IMR-90 (cell line): ENCODE data around the gene AUH. TPM values are rescaled to one million over a fixed set of nuclear protein-coding genes. Genes with fewer than 3 reads are reported as not detected.

Experiments used
- ATAC-seq: fragments of 200-7000 bp; cut with Tn5 transposase; 2 replicates; pipeline ENCODE4 v1.9.1; 2020; ENCODE audit warnings: low read depth, mild to moderate bottlenecking, moderate library complexity
- BruUV-seq: library from RNA; stranded (reverse); fragments of 400-500 nt; replicated peaks from 2 replicates; lab custom pipeline; 2021; lab: Mats Ljungman, UMichigan
- CTCF ChIA-PET: fragments of 300-600 bp; formaldehyde crosslinking; extraction: SDS; loops from one replicate; lab custom pipeline; 2021; ENCODE audit warnings: antibody characterized with exemption; lab: Yijun Ruan, JAX
- POLR2A ChIA-PET: fragments of 300-600 bp; sonication (Branson Sonifier 250); formaldehyde crosslinking; loops from one replicate; lab custom pipeline; 2022; ENCODE audit warnings: antibody characterized with exemption; ENCODE audit not compliant: unreplicated experiment; lab: Charles Lee
- DNase-seq: peaks from one replicate; pipeline ENCODE4 v3.0.0; 2013
- H2AFZ ChIP-seq: replicated peaks from 2 replicates; pipeline ENCODE3; 2013; ENCODE audit warnings: low read length, mild to moderate bottlenecking; ENCODE audit not compliant: poor library complexity
- H2AK5ac ChIP-seq: 2 replicates; pipeline ENCODE4 v1.6.1; 2013; ENCODE audit warnings: low read depth, low read length, inconsistent platforms
- H2AK9ac ChIP-seq: replicated peaks from 2 replicates; pipeline ENCODE3; 2013; ENCODE audit warnings: mild to moderate bottlenecking, low read depth, low read length, moderate library complexity; ENCODE audit not compliant: poor library complexity
- H2BK120ac ChIP-seq: 2 replicates; pipeline ENCODE4 v1.6.1; 2013; ENCODE audit warnings: low read depth, low read length, inconsistent platforms
- H2BK15ac ChIP-seq: 3 replicates; pipeline ENCODE4 v1.6.1; 2013; ENCODE audit warnings: low read depth, low read length, inconsistent platforms
- H2BK20ac ChIP-seq: 2 replicates; pipeline ENCODE4 v1.6.1; 2013; ENCODE audit warnings: low read depth, mild to moderate bottlenecking, inconsistent platforms, low read length, moderate library complexity
- H2BK5ac ChIP-seq: 2 replicates; pipeline ENCODE4 v1.6.1; 2013; ENCODE audit warnings: mild to moderate bottlenecking, low read depth, low read length, inconsistent platforms; ENCODE audit not compliant: poor library complexity, severe bottlenecking
- H3K14ac ChIP-seq: replicated peaks from 2 replicates; pipeline ENCODE4 v1.6.1; 2013; ENCODE audit warnings: low read depth, low read length, inconsistent platforms
- H3K18ac ChIP-seq: 2 replicates; pipeline ENCODE4 v1.6.1; 2013; ENCODE audit warnings: low read depth, low read length, control low read depth
- H3K23ac ChIP-seq: 2 replicates; pipeline ENCODE4 v1.6.1; 2013; ENCODE audit warnings: low read depth, low read length, inconsistent platforms
- H3K27ac ChIP-seq: 2 replicates; pipeline ENCODE4 v1.5.1; 2013; ENCODE audit warnings: mild to moderate bottlenecking, control low read depth, low read length; ENCODE audit not compliant: insufficient read depth
- H3K27me3 ChIP-seq: 2 replicates; pipeline ENCODE4 v1.6.1; 2013; ENCODE audit warnings: low read length; ENCODE audit not compliant: control insufficient read depth, insufficient read depth
- H3K36me3 ChIP-seq: 2 replicates; pipeline ENCODE4 v1.6.1; 2013; ENCODE audit warnings: low read length, mixed read lengths; ENCODE audit not compliant: control insufficient read depth, insufficient read depth
- H3K4ac ChIP-seq: 2 replicates; pipeline ENCODE4 v1.6.1; 2013; ENCODE audit warnings: low read depth, low read length, inconsistent platforms
- H3K4me1 ChIP-seq: 2 replicates; pipeline ENCODE4 v1.6.1; 2013; ENCODE audit warnings: low read length, mixed read lengths; ENCODE audit not compliant: control insufficient read depth, insufficient read depth
- H3K4me2 ChIP-seq: 2 replicates; pipeline ENCODE4 v1.6.1; 2013; ENCODE audit warnings: low read depth, mild to moderate bottlenecking, control low read depth, low read length, moderate library complexity
- H3K4me3 ChIP-seq: 2 replicates; pipeline ENCODE4 v1.5.1; 2013; ENCODE audit warnings: low read depth, mild to moderate bottlenecking, control low read depth, low read length, moderate library complexity; ENCODE audit not compliant: insufficient read depth
- H3K56ac ChIP-seq: 2 replicates; pipeline ENCODE4 v1.6.1; 2013; ENCODE audit warnings: low read length, inconsistent platforms; ENCODE audit not compliant: insufficient read depth; ENCODE audit errors: extremely low read depth
- H3K79me1 ChIP-seq, 2 experiments: 2 replicates each; pipeline ENCODE4 v1.6.1; 2013; ENCODE audit warnings: low read length in 2 of 2, inconsistent platforms in 1 of 2, low read depth in 1 of 2
- H3K9ac ChIP-seq: 2 replicates; pipeline ENCODE4 v1.6.1; 2013; ENCODE audit warnings: low read depth, low read length, control low read depth
- H3K9me1 ChIP-seq: 2 replicates; pipeline ENCODE4 v1.6.1; 2013; ENCODE audit warnings: low read length, inconsistent platforms; ENCODE audit not compliant: insufficient read depth
- H3K9me3 ChIP-seq: 2 replicates; pipeline ENCODE4 v1.6.1; 2013; ENCODE audit warnings: low read length; ENCODE audit not compliant: control insufficient read depth, insufficient read depth
- H4K20me1 ChIP-seq: 2 replicates; pipeline ENCODE4 v1.6.1; 2013; ENCODE audit warnings: low read length, inconsistent platforms; ENCODE audit not compliant: insufficient read depth
- H4K5ac ChIP-seq: 2 replicates; pipeline ENCODE4 v1.6.1; 2013; ENCODE audit warnings: mild to moderate bottlenecking, low read depth, low read length, control low read depth
- H4K8ac ChIP-seq, 2 experiments: 2 replicates each; pipeline ENCODE4 v1.6.1; 2013; ENCODE audit warnings: low read depth in 2 of 2, low read length in 2 of 2, control low read depth in 1 of 2, inconsistent platforms in 1 of 2
- H4K91ac ChIP-seq: 2 replicates; pipeline ENCODE4 v1.6.1; 2013; ENCODE audit warnings: low read depth, low read length, inconsistent platforms; ENCODE audit not compliant: insufficient read depth
- BHLHE40 ChIP-seq: fragments of 150-350 bp; IDR thresholded peaks from 2 replicates; pipeline ENCODE4 v1.6.1; 2016; ENCODE audit warnings: mild to moderate bottlenecking, low read depth, low read length
- CEBPB ChIP-seq: IDR thresholded peaks from 2 replicates; pipeline ENCODE4 v1.6.1; 2012; ENCODE audit warnings: low read depth, low read length, improper control_type of control experiment
- CHD1 ChIP-seq: IDR thresholded peaks from 2 replicates; pipeline ENCODE4 v1.6.1; 2012; ENCODE audit warnings: low read depth, low read length, improper control_type of control experiment
- FOS ChIP-seq: fragments of 150-350 bp; IDR thresholded peaks from 2 replicates; pipeline ENCODE4 v1.6.1; 2016; ENCODE audit warnings: low read depth, low read length
- MAFK ChIP-seq: IDR thresholded peaks from 2 replicates; pipeline ENCODE4 v1.6.1; 2012; ENCODE audit warnings: low read depth, low read length, improper control_type of control experiment
- MAZ ChIP-seq: IDR thresholded peaks from 2 replicates; pipeline ENCODE4 v1.6.1; 2012; ENCODE audit warnings: low read depth, mild to moderate bottlenecking, low read length, improper control_type of control experiment, moderate library complexity, borderline replicate concordance
- MXI1 ChIP-seq: IDR thresholded peaks from 2 replicates; pipeline ENCODE4 v1.6.1; 2012; ENCODE audit warnings: low read depth, mild to moderate bottlenecking, low read length, moderate library complexity, borderline replicate concordance
- NFE2L2 ChIP-seq: fragments of 150-350 bp; IDR thresholded peaks from 2 replicates; pipeline ENCODE4 v1.6.1; 2016; ENCODE audit warnings: low read depth, mild to moderate bottlenecking, low read length
- POLR2A ChIP-seq: IDR thresholded peaks from 2 replicates; pipeline ENCODE4 v1.6.1; 2012; ENCODE audit warnings: mild to moderate bottlenecking, low read depth, low read length
- RAD21 ChIP-seq: IDR thresholded peaks from 2 replicates; pipeline ENCODE4 v1.6.1; 2012; ENCODE audit warnings: low read length, improper control_type of control experiment
- RCOR1 ChIP-seq: IDR thresholded peaks from 2 replicates; pipeline ENCODE4 v1.6.1; 2012; ENCODE audit warnings: mild to moderate bottlenecking, low read length, improper control_type of control experiment; ENCODE audit not compliant: insufficient replicate concordance
- RFX5 ChIP-seq: IDR thresholded peaks from 2 replicates; pipeline ENCODE4 v1.8.0; 2012; ENCODE audit warnings: low read depth, mild to moderate bottlenecking, low read length, moderate library complexity
- SMC3 ChIP-seq: fragments of 150-350 bp; IDR thresholded peaks from 2 replicates; pipeline ENCODE4 v1.6.1; 2016; ENCODE audit warnings: low read depth, mild to moderate bottlenecking, antibody characterized with exemption, low read length, moderate library complexity
- WGBS, 2 experiments: methylation state at CpG; one replicate each; pipeline versions ENCODE4 v1.1.5 to v1.1.7; 2013; ENCODE audit warnings: missing lambda C conversion rate in 2 of 2; ENCODE audit not compliant: insufficient read length in 1 of 2; ENCODE audit errors: extremely low coverage in 2 of 2; 5-methylcytosine and 5-hydroxymethylcytosine counted together
- dilution Hi-C: fragments of 300-500 bp; cut with HindIII; formaldehyde crosslinking; loops from one replicate; pipeline ENCODE4 v1.14.3; 2018; ENCODE audit warnings: low sequenced_read_pairs; ENCODE audit not compliant: unreplicated experiment
- in situ Hi-C: fragments of 300-500 bp; cut with MboI; formaldehyde crosslinking; loops from 3 replicates; pipeline ENCODE4 v1.14.3; 2019; ENCODE audit warnings: low sequenced_read_pairs, inconsistent platforms, mixed read lengths
- intact Hi-C: fragments of 100-400 bp; cut with micrococcal nuclease; formaldehyde crosslinking; loops from 2 replicates; pipeline ENCODE4 v1.10.0; 2022
- polyA plus RNA-seq, 3 experiments: library from polyadenylated mRNA; depleted of rRNA; stranded (reverse); fragments of >200 nt; gene quantifications; 2 replicates each; pipeline ENCODE4 v1.2.3, GENCODE V29; 2012; ENCODE audit warnings: low replicate concordance in 1 of 3
- total RNA-seq: library from RNA; depleted of rRNA; stranded (reverse); fragments of >200 nt; gene quantifications from 2 replicates; pipeline ENCODE4 v1.2.3, GENCODE V29; 2012
- TF ChIP-seq, protein P1 (sequence below): conservative IDR thresholded peaks from 2 replicates; pipeline ENCODE4 v1.5.1; 2012; ENCODE audit warnings: mild to moderate bottlenecking, low read depth, low read length, improper control_type of control experiment
- TF ChIP-seq, protein P2 (sequence below): fragments of 150-350 bp; IDR thresholded peaks from 2 replicates; pipeline ENCODE4 v1.6.1; 2016; ENCODE audit warnings: low read depth, mild to moderate bottlenecking, low read length, moderate library complexity, borderline replicate concordance
- TF ChIP-seq, protein P3 (sequence below): fragments of 150-350 bp; IDR thresholded peaks from 2 replicates; pipeline ENCODE4 v1.6.1; 2017; ENCODE audit warnings: mild to moderate bottlenecking, antibody characterized with exemption, low read length, low read depth

AUH gene
- total and polyA plus RNA-seq, 2 of the 4 experiments (the other 2 are of a cell fraction), result 5.9 to 8.1 TPM

DNA sequence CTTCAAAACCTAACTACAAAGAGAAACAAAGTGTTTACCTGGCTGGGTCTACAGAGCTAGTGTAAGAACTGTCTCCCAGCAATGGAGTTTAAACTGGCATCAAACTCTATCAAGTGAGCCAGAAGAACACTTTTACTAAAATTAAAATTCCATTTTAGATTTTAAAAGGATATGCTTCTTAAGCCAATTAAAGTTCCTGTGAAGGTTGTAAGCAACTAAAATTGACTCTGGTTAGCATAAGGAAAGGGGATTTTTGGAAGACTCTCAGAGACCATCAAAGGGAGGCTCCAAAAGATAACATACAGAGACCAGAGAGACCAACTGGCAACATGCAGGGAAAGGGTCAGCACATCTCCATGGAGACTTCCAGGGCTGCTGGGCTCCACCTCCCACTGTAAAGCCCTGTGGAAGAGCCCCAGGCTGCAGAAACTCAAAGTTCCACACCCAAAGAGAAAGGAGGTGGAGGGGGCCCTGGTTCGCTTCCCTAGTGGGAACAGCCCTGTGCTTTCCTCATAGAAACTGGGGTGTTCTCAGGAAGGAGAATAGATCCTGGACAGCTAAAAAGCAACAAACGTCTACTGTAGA lies 91.7 kb downstream of the AUH start:
- Histone ChIP-seq H3K23ac (no peak overlapping the region), H2BK15ac (no peak overlapping the region), H4K91ac (no peak overlapping the region), H3K4me3 (no peak overlapping the region), H3K9me1 (peaks cover 2% of the 10 kb centered on the region; the same call in 1 of the 2 replicates), H3K4ac (no peak overlapping the region), H3K36me3 (no peaks in the 10 kb centered on the region), H3K9ac (no peak overlapping the region), H2AK9ac (no peak overlapping the region), H4K20me1 (no peaks in the 10 kb centered on the region), H2BK20ac (no peak overlapping the region), H3K4me1 (peaks cover 2% of the 10 kb centered on the region; the same call in 1 of the 2 replicates), H4K8ac (no peak overlapping the region), H3K9me3 (no peaks in the 10 kb centered on the region), H4K5ac (no peak overlapping the region), H3K79me1 (0 out of 4 replicates have a peak, but pooled peaks cover 0 to 7% of the 10 kb centered on the region in 2 experiments), H3K27ac (no peak overlapping the region), H3K14ac (no peak overlapping the region), H3K18ac (no peak overlapping the region), H3K56ac (no peak overlapping the region), H2AK5ac (no peak overlapping the region), H3K27me3 (no peaks in the 10 kb centered on the region), H3K4me2 (no peak overlapping the region), H2BK5ac (no peak overlapping the region), H2AFZ (no peak overlapping the region), H2BK120ac (no peak overlapping the region)
- no peak for ATAC-seq
- in situ Hi-C loops (no loop called here), dilution Hi-C loops (no loop called here), intact Hi-C loops (no loop called here)
- WGBS, 2 experiments, result no CpG with 5 or more reads among the region's 2 CpGs
- POLR2A ChIA-PET, result no interaction called here
- TF ChIP-seq MAZ (no peak), NFE2L2 (no peak), RCOR1 (no peak), CHD1 (no peak), FOS (no peak), SMC3 (no peak), CEBPB (no peak), MAFK (no peak), MXI1 (no peak), RAD21 (no peak), POLR2A (no peak), BHLHE40 (no peak), RFX5 (no peak)
- TF ChIP-seq, protein P1, sequence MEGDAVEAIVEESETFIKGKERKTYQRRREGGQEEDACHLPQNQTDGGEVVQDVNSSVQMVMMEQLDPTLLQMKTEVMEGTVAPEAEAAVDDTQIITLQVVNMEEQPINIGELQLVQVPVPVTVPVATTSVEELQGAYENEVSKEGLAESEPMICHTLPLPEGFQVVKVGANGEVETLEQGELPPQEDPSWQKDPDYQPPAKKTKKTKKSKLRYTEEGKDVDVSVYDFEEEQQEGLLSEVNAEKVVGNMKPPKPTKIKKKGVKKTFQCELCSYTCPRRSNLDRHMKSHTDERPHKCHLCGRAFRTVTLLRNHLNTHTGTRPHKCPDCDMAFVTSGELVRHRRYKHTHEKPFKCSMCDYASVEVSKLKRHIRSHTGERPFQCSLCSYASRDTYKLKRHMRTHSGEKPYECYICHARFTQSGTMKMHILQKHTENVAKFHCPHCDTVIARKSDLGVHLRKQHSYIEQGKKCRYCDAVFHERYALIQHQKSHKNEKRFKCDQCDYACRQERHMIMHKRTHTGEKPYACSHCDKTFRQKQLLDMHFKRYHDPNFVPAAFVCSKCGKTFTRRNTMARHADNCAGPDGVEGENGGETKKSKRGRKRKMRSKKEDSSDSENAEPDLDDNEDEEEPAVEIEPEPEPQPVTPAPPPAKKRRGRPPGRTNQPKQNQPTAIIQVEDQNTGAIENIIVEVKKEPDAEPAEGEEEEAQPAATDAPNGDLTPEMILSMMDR, result no peak
- TF ChIP-seq, protein P2, sequence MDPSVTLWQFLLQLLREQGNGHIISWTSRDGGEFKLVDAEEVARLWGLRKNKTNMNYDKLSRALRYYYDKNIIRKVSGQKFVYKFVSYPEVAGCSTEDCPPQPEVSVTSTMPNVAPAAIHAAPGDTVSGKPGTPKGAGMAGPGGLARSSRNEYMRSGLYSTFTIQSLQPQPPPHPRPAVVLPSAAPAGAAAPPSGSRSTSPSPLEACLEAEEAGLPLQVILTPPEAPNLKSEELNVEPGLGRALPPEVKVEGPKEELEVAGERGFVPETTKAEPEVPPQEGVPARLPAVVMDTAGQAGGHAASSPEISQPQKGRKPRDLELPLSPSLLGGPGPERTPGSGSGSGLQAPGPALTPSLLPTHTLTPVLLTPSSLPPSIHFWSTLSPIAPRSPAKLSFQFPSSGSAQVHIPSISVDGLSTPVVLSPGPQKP, result no peak
- TF ChIP-seq, protein P3, sequence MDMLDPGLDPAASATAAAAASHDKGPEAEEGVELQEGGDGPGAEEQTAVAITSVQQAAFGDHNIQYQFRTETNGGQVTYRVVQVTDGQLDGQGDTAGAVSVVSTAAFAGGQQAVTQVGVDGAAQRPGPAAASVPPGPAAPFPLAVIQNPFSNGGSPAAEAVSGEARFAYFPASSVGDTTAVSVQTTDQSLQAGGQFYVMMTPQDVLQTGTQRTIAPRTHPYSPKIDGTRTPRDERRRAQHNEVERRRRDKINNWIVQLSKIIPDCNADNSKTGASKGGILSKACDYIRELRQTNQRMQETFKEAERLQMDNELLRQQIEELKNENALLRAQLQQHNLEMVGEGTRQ, result no peak
- CTCF ChIA-PET, result no interaction called here
- no peak for DNase-seq
- no TSS peak for BruUV-seq
